ENCODE data around the gene ADCY3.

Gene ADCY3

GRCh38 chr2:24874035-24874434 lies 46.0 kb downstream of the ADCY3 start:
- no peak for ATAC-seq
- no peak for DNase-seq

DNA sequence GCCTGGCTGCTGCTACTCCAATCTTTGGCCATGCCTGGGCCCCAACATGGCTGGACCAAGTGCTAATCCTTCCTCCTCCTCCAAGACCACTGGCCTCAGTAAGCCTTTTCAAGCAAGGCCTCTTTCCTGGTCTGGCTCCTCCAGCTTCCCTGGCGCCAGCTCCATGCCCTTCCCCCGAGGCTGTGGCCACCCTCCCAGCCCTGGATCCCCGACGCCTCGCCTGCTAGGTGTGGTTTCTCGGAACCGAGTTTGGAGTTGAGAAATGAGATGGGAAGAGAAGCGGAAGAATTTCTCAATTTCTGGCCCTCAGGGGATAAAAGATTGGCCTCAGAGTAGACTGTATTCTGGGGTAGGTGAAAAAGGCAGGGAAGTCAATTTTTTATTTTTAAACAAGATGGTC lies 46.4 kb downstream of the ADCY3 start:
- ATAC-seq (no peak), DNase-seq (no peak)

GRCh38 chr2:24872344-24873115 lies 47.5 kb downstream of the ADCY3 start:
- DNase-seq (no peak), ATAC-seq (no peak)

- ATAC-seq = no peak
- DNase-seq = no peak
These were observed 48.1 kb downstream of the ADCY3 start for GRCh38 chr2:24871852-24872333.

DNA sequence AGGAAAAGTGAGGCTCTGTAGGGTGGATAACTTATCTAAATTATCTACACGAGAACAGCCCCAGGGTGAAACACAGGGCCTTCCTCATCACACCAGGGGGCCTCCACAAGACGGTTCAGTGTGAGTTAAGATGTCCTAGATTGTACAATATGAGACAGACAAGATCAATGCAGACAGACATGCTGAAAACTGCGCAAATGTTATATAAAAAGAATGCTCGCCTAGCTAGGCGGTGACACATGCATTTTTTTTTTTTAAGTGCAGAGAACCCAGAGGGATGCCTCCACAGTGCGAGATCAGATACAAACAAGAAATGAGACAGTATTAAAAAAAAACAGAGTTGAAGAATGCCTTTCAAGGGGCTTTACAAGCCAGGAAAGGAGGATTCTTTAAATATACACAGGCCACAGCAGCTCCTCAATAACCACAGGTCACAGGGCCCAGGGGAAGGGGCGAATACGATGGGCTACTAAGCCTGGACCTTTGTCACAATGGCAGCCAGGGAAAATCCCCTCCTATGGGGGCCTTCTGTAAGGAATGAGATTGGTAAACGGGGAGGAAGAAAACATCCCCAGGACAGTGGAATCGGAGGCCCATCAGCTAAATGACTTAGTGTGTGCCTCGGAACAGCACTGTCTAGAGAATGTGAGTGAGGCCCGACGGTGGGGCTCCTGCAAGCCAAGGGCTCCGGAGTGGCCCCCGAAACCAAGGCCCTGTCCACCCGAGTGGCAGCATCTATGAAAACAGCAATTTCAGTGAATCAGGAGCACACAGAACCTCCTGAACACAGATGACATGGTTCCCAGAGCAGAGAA lies 48.9 kb downstream of the ADCY3 start:
- DNase-seq (no peak), ATAC-seq (no peak)

DNA sequence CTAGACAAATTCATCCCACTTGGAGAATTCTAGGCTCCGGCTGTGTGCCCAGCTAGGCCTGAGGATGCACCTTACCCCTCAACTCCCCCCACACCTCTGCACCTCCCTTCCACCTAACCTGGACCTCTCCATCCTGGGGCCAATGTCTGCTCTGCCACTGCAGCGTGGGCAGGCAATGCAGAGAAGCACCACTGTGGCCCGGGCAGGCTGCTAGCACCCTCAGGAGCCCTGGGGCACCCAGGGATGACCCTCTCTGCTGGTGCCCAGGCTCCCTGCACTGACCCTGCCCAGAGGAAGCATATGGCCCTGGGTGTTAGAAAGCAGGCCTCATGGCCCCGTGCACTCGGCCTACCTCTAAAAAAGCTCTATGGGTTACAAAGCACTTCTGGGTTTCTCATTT lies 49.6 kb downstream of the ADCY3 start:
- no peak for DNase-seq
- no peak for ATAC-seq

DNA sequence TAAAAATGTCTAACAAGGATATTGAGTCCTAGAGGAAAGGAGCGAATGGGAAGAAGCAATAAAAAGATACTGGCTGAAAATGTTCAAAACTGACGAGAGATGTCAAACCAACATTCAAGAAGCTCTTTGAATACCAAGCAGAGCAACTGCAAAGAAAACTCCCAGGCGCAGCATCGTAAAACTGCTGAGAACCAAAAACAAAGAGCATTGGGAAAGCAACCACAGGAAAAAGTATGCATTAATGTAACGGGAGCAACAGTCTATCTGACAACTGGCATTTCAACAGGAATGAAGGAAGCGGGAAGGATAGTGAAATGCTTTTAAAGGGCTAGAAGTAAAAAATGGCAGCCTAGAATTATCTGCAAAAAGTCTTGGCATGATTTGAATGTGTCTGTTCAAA lies 53.1 kb downstream of the ADCY3 start:
- no peak for ATAC-seq
- DNase-seq = no peak

DNA sequence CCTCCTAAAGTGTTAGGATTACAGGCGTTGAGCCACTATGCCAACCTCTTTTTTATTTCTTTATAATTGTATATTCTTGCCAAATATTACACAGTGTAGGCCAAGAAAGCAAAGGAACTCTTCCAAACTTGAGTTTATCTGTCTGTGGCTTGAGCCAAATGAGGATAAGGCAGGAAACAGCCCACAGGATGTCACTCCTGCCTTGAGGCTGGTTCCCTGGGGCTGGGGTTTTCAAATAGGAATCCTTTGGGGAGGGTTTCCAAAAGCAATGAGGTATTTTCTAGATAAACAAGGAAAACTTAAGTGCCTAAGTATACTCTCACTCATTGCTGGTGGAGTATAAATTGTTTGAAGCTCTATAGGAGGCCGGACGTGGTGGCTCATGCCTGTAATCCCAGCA lies 56.4 kb downstream of the ADCY3 start:
- ATAC-seq = no peak
- no peak for DNase-seq

DNA sequence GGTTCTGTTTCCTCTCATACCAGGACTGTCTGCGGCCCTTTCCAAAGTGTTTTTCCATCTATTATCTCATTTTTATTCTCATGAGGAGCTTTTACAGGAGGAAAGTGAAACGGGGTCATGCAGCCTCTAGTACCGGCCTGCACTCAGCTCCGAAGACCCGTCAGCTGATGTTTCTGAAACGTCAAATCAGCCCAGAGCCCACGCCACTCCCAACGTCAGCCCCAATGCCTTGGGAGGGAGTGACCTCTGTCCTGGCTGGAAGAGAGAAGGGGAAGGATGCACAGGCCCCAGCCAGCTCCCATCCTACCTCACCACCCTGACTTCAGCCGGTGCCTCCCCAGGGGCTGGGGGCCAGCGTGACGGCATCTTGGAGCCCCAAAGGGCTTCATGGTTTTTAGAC lies 58.5 kb downstream of the ADCY3 start:
- no peak for ATAC-seq
- DNase-seq = no peak

DNA sequence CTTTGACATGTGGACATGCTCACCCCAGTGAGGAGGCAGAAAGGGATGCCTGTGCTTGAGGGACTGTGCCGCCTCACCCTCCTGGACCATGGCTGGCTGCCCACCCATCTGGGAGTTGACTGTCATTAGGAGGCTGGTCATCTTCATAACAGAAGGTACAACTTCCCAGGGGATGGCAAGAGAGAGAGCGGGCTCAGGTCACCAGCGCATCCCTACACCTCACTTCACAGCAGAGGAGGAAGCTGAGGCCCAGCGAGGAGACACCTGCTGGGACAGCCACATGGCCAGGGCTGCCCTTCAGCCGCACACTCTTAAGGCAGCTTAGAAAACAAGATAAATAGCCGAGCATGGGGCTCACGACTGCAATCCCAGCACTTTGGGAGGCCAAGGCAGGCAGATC lies 59.4 kb downstream of the ADCY3 start:
- no peak for DNase-seq
- no peak for ATAC-seq

DNA sequence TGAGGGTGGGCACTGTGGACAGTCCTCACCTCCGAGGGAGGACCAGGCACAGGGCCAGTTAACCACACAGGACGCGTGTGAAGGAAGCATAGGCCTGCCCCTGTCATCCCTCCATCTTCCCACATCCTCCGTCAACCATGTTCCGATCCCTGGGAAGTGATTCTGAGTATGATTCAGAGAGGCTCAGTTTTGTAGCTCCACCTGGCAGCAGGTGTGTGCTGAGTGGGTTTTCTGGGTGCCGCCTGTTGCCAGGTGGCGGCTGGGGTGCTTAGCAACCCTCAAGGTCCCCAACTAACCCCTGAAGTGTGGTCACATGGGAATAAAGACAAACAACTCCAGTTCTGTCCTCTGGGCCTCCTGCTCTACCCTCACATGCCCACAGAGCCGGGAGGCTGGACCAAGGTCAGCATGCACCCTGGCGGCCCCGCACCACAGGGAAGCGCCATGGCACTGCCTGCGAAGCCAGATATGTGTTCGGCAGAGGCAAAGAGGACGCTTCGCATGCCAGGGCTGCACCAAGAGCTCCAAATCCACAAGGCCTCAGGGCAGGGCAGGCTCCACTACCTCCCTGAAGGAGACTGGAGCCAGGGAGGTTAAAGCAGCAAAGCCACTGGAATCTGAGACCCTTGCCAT lies 60.0 kb downstream of the ADCY3 start:
- no peak for DNase-seq
- no peak for ATAC-seq

DNA sequence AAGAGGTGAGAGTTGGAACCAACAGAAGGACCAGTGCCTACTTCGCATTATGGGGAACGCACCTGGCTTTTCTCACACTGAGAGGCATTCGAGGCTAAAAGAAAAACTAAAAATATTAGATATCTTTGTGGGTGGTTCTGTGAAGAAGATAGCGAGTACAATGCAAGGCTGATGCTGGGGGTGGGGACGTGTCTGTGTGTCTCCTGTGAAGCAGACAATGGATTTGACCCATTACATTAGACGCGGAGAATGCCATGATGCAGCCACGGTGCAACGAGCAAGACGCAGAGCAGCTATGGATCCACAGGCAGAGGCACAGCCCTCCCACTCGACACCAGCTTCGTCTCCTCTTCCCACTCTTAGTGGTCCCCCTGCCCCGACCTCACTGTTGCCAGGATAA lies 61.0 kb downstream of the ADCY3 start:
- DNase-seq = no peak
- no peak for ATAC-seq

- no peak for DNase-seq
- ATAC-seq = no peak
These were observed 62.3 kb downstream of the ADCY3 start for GRCh38 chr2:24857746-24858145.

DNA sequence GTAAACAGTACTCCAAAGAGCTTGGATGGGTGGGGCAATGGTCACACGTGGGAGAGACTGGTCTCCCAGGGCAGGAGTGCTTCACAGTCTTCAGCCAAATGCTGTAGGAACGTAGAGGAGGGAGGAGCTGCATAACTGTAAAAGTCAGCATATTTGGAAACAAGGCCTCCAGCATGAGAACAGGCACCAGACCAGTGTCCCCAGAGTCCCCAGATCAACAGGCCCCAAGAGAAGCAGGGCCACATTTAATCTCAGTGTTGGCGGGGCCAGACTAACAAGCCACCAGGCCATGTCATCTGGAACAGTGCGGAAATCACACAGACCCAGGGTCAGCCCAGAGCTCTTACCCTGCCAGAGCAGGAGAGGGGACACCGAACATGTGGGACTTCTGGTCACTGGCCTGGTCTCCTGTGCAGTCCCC lies 63.2 kb downstream of the ADCY3 start:
- ATAC-seq (no peak), DNase-seq (no peak)

GRCh38 chr2:24855726-24856125 lies 64.3 kb downstream of the ADCY3 start:
- ATAC-seq (no peak), DNase-seq (no peak)

GRCh38 chr2:24855022-24855622 lies 64.9 kb downstream of the ADCY3 start:
- DNase-seq (no peak), ATAC-seq (no peak)

GRCh38 chr2:24853996-24854395 lies 66.0 kb downstream of the ADCY3 start:
- ATAC-seq = no peak
- no peak for DNase-seq

- no peak for ATAC-seq
These were observed 67.0 kb downstream of the ADCY3 start for GRCh38 chr2:24853046-24853445.

GRCh38 chr2:24852431-24853020 lies 67.5 kb downstream of the ADCY3 start:
- no peak for ATAC-seq
- DNase-seq = no peak

More at GRCh38 chr2:24853046-24853445, 67.0 kb downstream of the ADCY3 start:
- DNase-seq = no peak

GRCh38 chr2:24852026-24852425 lies 68.0 kb downstream of the ADCY3 start:
- ATAC-seq (no peak), DNase-seq (no peak)

- no peak for ATAC-seq
These were observed 69.1 kb downstream of the ADCY3 start for GRCh38 chr2:24850944-24851343.

GRCh38 chr2:24845691-24846090 lies 74.3 kb downstream of the ADCY3 start:
- DNase-seq (no peak), ATAC-seq (no peak)

More at GRCh38 chr2:24850944-24851343, 69.1 kb downstream of the ADCY3 start:
- DNase-seq = no peak
